ENCODE measurements around the gene OR5AN1. TPM values are rescaled to one million over a fixed set of nuclear protein-coding genes. Genes with fewer than 3 reads are reported as not detected.
"Not testable (repeated sequence)": the region's sequence is repeated elsewhere in the genome, so short reads cannot be mapped to it uniquely, and the experiment has no call there.

Gene OR5AN1
- not detected for total RNA-seq
- long read RNA-seq, donor 1, result 0 reads
- long read RNA-seq, donor 2, result 0 reads

GRCh38 chr11:59358595-59358994 is at the start of gene OR5AN1:
Gene OR5AN1 (plus strand): TSS chr11:59358895. CDS start chr11:59364459, 5,564 bp downstream.
- no peak for DNase-seq (ENCODE audit: low spot score)
- intact Hi-C loops (cut with DNase I), result no loop called here

GRCh38 chr11:59335001-59335400 is 23.7 kb upstream of the OR5AN1 start:
- intact Hi-C loops (cut with DNase I), result no loop called here
- DNase-seq (ENCODE audit: low spot score), result no peak

DNA sequence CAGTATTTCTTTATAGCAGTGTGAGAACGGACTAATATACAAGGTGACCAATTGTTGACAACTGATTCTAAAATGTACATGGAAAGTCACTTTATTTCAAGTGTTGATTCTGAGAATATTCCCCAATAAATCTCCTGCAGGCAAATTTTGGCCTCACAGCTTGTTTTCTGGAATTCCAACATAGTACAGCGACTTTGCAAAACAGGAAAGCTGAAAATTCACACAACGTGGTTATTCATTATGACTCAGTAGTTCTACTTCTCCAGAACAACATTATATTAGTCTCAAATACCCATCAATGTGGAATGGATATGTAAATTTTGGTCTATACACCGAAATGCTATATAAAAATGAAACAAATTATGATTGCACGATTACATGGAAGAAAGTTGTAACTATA is 22.5 kb upstream of the OR5AN1 start:
- no peak for DNase-seq (ENCODE audit: low spot score)
- intact Hi-C loops (cut with DNase I), result no loop called here

GRCh38 chr11:59336931-59337330 is 21.8 kb upstream of the OR5AN1 start:
- intact Hi-C loops (cut with DNase I), result no loop called here
- DNase-seq (ENCODE audit: low spot score), result no peak

- intact Hi-C loops (cut with DNase I); DNase-seq (ENCODE audit: low spot score): not testable (repeated sequence)
Observed at GRCh38 chr11:59349657-59350056, 9.0 kb upstream of the OR5AN1 start.

DNA sequence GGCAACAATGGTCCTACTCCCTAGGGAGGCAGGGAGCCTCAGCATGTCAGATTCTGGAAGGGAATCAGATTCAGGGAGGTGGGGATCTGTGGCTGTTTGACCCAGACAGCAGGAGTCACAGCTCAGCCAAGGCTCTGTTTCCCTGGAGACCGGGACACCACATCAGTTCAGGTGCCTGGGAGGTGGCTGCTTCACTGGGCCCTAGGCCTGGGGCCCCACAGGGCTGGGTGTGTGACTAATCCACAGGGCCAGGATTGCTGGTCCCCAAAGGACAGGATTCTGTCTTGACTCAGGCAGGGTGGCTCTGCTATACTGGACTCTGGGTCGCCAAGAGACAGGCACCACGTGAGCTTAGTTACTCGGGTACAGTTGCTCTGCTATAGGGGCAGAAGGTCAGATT is 3.5 kb upstream of the OR5AN1 start:
- no peak for DNase-seq (ENCODE audit: low spot score)
- intact Hi-C loops (cut with DNase I), result no loop called here

DNA sequence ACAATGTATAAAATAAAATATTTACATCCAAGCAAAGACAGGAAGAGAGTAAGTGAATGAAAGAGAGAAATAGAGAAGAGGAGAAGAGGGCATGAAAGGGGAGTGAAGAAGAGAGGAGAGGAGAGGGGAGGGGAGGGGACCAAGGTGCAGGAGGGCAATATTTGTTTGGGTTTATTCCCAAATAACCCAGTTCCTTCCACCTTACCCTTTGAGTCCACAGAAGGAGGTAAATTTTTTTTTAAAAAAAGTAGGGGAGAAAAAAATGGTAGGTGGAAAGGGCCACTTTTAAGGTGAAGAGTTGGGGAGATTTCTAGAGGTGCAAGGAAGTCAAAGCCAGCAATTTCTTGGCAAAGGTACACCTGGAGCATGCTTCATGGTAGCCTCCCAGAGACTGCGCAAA is 2.1 kb upstream of the OR5AN1 start:
- intact Hi-C loops (cut with DNase I), result no loop called here

DNA sequence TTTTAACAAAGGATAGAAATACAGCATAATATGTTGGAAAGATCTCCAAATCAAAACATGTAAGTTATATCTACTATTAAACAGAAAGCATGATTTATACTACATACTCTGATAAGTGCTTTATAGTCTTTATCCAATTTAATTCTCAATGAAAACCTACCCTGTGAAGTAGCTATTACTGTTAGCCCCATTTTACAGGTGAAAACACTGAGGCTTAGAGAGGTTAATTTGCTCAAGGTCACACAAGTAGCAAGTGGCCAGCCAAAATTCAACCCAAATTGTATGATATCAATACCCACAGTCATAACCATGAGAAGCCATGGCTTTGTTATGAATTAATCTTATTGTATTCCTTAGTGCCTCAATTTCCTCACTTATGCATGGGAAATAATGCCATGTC is 675 bp upstream of the OR5AN1 start:
- DNase-seq (ENCODE audit: low spot score), result no peak
- intact Hi-C loops (cut with DNase I), result no loop called here

More for the DNA sequence above, 2.1 kb upstream of the OR5AN1 start:
- no peak for DNase-seq (ENCODE audit: low spot score)

DNA sequence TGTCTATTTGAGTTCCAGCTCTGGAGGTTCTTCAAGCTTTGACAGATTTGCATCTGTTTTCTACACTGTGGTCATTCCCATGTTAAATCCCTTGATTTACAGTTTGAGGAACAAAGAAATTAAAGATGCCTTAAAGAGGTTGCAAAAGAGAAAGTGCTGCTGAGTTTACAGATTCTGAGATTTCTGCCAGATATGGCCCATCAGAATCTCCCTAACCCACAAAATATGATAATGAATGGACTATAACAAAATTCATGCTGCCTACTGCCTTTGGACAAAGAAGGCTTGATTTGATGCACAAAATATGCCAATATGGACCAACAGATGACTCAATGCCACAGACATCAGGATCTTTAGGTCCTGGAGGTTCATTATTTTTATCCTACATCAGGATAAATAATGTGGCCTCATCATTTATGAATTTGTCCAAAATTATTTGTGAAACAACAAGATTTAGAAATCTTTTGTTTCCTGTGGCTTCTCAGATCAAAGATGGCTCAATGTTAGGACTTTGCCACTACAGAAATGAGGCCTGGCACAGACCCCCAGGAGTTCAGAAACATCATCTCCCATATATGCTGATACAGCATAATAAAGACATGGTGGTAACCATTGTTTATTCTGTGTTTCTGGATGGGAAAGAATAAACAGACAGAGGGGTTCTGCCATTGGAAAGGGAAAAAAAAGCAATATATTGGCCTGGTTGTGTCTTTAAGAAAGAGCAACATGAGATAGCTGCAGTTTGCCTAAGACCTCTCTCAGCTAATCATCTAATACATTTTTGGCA is 6.7 kb downstream of the OR5AN1 start:
- no peak for DNase-seq (ENCODE audit: low spot score)
- intact Hi-C loops (cut with DNase I), result no loop called here

DNA sequence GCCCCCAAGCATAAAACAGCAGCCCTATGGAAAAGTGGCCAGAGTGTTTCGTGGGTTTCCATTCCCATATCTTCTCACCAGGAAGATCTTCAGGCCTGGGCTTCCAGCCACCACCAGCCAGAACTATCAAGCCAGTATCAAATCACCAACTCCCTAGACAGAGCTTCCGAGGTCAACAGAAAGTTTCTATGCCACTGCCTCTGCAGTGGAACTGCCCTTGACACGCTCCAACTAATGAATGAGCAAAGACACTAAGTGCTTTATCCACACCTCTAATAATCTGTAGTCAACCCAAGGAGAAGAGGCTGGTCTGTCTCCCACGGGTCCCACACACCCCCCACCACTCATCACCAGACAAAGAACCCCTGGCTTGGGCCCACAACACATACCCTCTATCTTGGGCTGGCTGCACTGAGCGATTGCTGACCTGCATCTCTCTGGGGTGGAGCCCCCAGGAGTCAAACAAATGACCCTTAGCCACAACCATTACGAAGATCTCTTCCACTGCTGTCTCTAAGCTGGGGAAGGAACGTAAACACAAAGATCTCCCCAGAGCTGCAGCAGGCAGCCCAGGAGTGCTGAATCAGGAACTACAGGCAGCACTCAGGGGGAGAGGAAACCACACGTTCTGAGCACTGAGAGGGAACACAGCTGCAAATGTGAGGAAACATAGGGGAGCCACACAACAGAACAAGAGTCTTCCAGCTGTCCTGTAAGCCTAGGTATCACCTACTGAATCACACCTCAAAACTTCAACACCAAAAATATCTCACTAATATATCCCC is 9.7 kb downstream of the OR5AN1 start:
- intact Hi-C loops (cut with DNase I), result no loop called here
- no peak for DNase-seq (ENCODE audit: low spot score)

GRCh38 chr11:59372324-59372723 is 13.6 kb downstream of the OR5AN1 start:
- intact Hi-C loops (cut with DNase I); DNase-seq (ENCODE audit: low spot score): not testable (repeated sequence)

DNA sequence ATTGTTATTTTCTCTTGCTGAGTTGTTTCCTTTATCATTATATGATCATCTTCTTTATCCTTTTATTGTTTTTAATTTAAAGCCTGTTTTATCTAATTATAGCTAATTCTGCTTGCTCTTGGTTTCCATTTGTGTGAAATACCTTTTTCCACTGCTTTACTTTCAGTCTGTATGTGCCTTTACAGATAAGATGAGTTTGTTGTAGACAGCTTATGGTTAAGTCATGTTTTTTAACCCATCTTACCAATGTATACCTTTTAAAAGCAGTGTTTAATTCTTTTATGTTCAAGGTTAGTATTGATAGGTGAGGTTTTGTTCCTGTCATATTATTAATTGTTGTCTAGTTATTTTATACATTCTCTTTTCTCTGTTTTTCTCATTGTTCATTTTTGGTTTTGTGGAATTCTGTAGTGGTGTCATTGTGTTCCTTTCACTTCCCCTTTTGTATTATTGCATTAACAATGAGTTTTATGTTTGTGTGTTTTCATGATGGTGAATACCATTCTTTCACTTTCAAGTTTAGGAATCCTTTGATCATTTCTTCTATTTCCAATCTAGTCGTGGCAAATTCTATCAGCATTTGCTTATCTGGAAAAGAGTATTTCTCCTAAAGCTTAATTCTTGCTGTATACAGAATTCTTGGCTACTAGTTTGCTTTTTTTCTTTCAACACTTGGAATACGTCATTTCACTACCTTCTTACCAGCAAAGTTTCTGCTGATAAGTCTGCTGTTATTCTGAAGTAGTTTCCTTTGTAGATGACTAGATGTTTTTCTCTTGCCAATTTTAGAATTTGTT is 21.8 kb downstream of the OR5AN1 start:
- intact Hi-C loops (cut with DNase I), result no loop called here
- no peak for DNase-seq (ENCODE audit: low spot score)

- intact Hi-C loops (cut with DNase I), result no loop called here
- no peak for DNase-seq (ENCODE audit: low spot score)
Observed at GRCh38 chr11:59394186-59394585, 35.5 kb downstream of the OR5AN1 start.

DNA sequence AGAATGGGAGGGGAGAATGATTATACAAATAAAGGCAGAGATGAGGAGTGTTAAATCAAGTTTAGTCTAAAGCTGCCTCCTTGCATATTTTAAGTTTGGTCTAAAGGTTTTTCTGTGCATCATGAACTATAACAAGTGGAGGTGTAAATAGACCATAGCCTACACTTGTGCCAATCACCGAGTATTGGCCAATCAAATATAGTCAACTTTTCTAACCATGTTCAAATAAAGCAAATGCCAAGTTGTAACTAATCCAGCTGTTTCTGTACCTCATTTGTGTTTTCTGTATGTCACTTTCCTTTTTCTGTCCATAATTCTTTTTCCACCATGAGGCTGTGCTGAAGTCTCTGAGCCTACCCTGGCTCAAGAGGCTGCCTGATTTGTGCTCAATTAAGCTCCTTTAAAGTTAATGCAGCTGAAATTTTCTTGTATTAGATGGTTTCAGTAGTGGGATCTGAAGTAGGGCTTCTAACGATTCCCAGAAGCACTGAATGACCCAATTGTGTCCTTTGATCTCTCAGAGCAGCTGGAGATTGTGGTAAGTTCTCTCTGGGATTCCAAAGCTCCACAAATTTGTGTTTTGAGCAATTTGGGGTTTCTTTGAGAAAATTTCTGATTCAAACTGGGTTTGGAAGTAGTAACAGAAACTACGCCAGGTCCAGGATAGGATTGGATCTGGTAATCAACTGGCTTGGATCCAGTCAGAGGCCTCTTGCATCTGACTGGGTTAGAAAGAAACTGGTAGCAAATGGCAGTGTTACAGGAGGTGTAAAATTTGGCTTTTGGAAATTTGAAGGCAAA is 42.0 kb downstream of the OR5AN1 start:
- intact Hi-C loops (cut with DNase I), result no loop called here
- DNase-seq (ENCODE audit: low spot score), result no peak

GRCh38 chr11:59401262-59401552 is 42.5 kb downstream of the OR5AN1 start:
- no peak for DNase-seq (ENCODE audit: low spot score)
- intact Hi-C loops (cut with DNase I), result no loop called here

DNA sequence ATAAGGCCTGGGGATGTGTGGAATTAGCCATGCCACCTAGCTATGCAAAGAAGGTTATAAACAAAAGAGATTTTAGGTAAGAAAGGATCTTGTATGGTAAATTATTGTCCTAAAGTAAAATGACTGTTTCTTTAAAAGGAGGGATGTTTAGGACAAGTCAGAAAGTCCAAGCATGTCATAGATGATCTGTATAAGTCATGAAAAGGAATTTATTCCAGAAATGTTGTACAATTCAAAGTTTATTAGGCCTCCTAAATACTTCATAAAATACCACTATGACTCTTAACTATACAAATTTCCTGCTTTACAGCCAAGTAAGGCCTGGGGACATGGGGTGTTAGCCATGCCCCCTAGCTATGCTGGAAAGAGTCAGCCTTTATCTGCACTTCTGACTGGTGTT is 44.9 kb downstream of the OR5AN1 start:
- DNase-seq (ENCODE audit: low spot score), result no peak
- intact Hi-C loops (cut with DNase I), result no loop called here

- intact Hi-C loops (cut with DNase I), result no loop called here
Observed at GRCh38 chr11:59413646-59414045, 55.0 kb downstream of the OR5AN1 start.

GRCh38 chr11:59415111-59415510 is 56.4 kb downstream of the OR5AN1 start:
- DNase-seq (ENCODE audit: low spot score), result no peak
- intact Hi-C loops (cut with DNase I), result no loop called here

More at GRCh38 chr11:59413646-59414045, 55.0 kb downstream of the OR5AN1 start:
- DNase-seq (ENCODE audit: low spot score), result no peak

GRCh38 chr11:59416613-59417012 is 57.9 kb downstream of the OR5AN1 start:
- DNase-seq (ENCODE audit: low spot score), result no peak
- intact Hi-C loops (cut with DNase I), result no loop called here

All from posterior vena cava (tissue), 2 donors.